ENCODE data around the gene ZNF273. TPM values are rescaled to one million over a fixed set of nuclear protein-coding genes. Genes with fewer than 3 reads are reported as not detected.

Gene ZNF273
- polyA plus RNA-seq, 1 donor from 2014 or later, result 21.7 TPM

DNA sequence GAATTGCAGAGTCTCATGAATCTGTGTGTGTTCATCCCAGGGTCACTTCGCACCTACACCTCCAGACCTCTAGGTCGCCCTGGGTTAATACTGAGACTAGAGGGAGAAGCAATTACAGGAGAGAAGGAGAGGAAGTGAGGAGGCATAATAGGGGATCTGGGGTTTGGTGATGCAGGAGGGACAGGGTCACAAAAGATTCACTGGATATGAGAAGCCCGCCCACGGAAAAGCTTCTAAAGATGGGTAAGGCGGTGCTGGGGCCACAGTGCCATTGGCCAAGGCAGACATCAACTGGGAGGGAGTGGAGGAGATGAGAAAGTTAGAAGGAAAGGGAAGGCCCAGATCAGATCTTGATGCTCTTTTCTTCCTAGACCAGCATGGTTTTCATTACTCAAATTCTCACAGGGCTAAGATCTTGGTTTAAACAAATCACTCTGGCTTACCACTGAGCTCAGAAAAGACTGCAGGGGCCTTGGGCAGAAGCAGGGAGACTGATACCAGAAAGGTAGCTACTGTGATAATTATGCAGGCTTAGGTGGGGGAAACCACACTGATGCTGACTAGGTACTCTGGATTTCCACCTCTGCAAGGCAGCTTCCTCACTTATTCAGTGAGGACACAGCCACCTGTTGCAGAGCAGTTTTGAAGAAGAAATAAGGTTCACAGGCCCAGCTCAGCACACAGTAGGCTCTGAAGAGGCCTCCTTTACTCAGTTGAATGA, 17.4 kb upstream of the ZNF273 start:
- H3K79me2 ChIP-seq (replicated peaks; ENCODE audit: insufficient read depth, low read length), result no peaks in the 10 kb centered on the region
- H3F3A ChIP-seq (ENCODE audit: insufficient read depth, low read length, poor library complexity, severe bottlenecking), result no peaks in the 10 kb centered on the region
- TF ChIP-seq EP300 (conservative IDR thresholded peaks at IDR 0.05; ENCODE audit: poor library complexity, severe bottlenecking) (no peak), RAD21 (conservative IDR thresholded peaks at IDR 0.05) (no peak), EZH2 (IDR thresholded peaks at IDR 0.05; ENCODE audit: borderline replicate concordance, insufficient read depth, low read length, poor library complexity, severe bottlenecking) (no peak), SMC3 (conservative IDR thresholded peaks at IDR 0.05; ENCODE audit: poor library complexity) (no peak), POLR2AphosphoS5 (IDR thresholded peaks at IDR 0.05) (no peak), TAF1 (IDR thresholded peaks at IDR 0.05; ENCODE audit: low read depth) (no peak), MXI1 (conservative IDR thresholded peaks at IDR 0.05; ENCODE audit: poor library complexity, severe bottlenecking) (no peak)
- TF ChIP-seq, protein P1, sequence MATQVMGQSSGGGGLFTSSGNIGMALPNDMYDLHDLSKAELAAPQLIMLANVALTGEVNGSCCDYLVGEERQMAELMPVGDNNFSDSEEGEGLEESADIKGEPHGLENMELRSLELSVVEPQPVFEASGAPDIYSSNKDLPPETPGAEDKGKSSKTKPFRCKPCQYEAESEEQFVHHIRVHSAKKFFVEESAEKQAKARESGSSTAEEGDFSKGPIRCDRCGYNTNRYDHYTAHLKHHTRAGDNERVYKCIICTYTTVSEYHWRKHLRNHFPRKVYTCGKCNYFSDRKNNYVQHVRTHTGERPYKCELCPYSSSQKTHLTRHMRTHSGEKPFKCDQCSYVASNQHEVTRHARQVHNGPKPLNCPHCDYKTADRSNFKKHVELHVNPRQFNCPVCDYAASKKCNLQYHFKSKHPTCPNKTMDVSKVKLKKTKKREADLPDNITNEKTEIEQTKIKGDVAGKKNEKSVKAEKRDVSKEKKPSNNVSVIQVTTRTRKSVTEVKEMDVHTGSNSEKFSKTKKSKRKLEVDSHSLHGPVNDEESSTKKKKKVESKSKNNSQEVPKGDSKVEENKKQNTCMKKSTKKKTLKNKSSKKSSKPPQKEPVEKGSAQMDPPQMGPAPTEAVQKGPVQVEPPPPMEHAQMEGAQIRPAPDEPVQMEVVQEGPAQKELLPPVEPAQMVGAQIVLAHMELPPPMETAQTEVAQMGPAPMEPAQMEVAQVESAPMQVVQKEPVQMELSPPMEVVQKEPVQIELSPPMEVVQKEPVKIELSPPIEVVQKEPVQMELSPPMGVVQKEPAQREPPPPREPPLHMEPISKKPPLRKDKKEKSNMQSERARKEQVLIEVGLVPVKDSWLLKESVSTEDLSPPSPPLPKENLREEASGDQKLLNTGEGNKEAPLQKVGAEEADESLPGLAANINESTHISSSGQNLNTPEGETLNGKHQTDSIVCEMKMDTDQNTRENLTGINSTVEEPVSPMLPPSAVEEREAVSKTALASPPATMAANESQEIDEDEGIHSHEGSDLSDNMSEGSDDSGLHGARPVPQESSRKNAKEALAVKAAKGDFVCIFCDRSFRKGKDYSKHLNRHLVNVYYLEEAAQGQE (IDR thresholded peaks at IDR 0.05; ENCODE audit: borderline replicate concordance), result no peak
- TF ChIP-seq, protein P2, sequence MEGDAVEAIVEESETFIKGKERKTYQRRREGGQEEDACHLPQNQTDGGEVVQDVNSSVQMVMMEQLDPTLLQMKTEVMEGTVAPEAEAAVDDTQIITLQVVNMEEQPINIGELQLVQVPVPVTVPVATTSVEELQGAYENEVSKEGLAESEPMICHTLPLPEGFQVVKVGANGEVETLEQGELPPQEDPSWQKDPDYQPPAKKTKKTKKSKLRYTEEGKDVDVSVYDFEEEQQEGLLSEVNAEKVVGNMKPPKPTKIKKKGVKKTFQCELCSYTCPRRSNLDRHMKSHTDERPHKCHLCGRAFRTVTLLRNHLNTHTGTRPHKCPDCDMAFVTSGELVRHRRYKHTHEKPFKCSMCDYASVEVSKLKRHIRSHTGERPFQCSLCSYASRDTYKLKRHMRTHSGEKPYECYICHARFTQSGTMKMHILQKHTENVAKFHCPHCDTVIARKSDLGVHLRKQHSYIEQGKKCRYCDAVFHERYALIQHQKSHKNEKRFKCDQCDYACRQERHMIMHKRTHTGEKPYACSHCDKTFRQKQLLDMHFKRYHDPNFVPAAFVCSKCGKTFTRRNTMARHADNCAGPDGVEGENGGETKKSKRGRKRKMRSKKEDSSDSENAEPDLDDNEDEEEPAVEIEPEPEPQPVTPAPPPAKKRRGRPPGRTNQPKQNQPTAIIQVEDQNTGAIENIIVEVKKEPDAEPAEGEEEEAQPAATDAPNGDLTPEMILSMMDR (IDR thresholded peaks at IDR 0.05; ENCODE audit: poor library complexity, severe bottlenecking), result no peak
- peaks cover 15% of the 10 kb centered on the region for H3K9me3 ChIP-seq (ENCODE audit: low read length)
- peaks cover 32% of the 10 kb centered on the region for H3K27me3 ChIP-seq (ENCODE audit: insufficient read depth, low read depth, low read length)
- no peak overlapping the region for H3K27ac ChIP-seq (ENCODE audit: low read length)
- no peak overlapping the region for H3K4me2 ChIP-seq (ENCODE audit: low read length)
- no peak overlapping the region for H3K4me3 ChIP-seq (ENCODE audit: low read length)
- no peaks in the 10 kb centered on the region for H3K36me3 ChIP-seq (ENCODE audit: insufficient read depth, low read length)
- no peak overlapping the region for H2AFZ ChIP-seq (ENCODE audit: low read depth, low read length)
- H3K9me2 ChIP-seq (ENCODE audit: insufficient read depth, low read length), result no peaks in the 10 kb centered on the region
- H4K20me1 ChIP-seq (ENCODE audit: insufficient read depth), result no peaks in the 10 kb centered on the region
- H3K9ac ChIP-seq (ENCODE audit: low read length), result no peak overlapping the region

GRCh38 chr7:64886956-64887545, 16.0 kb upstream of the ZNF273 start:
- Histone ChIP-seq H3K9me2 (ENCODE audit: insufficient read depth, low read length) (no peaks in the 10 kb centered on the region), H3K4me2 (ENCODE audit: low read length) (no peak overlapping the region), H4K20me1 (ENCODE audit: insufficient read depth) (no peaks in the 10 kb centered on the region), H2AFZ (ENCODE audit: low read depth, low read length) (no peak overlapping the region), H3F3A (ENCODE audit: insufficient read depth, low read length, poor library complexity, severe bottlenecking) (no peaks in the 10 kb centered on the region), H3K9ac (ENCODE audit: low read length) (no peak overlapping the region), H3K27me3 (ENCODE audit: insufficient read depth, low read depth, low read length) (peaks cover 33% of the 10 kb centered on the region), H3K79me2 (replicated peaks; ENCODE audit: insufficient read depth, low read length) (no peaks in the 10 kb centered on the region), H3K9me3 (ENCODE audit: low read length) (peaks cover 11% of the 10 kb centered on the region), H3K36me3 (ENCODE audit: insufficient read depth, low read length) (no peaks in the 10 kb centered on the region), H3K4me3 (ENCODE audit: low read length) (no peak overlapping the region), H3K27ac (ENCODE audit: low read length) (no peak overlapping the region)
- TF ChIP-seq SMC3 (conservative IDR thresholded peaks at IDR 0.05; ENCODE audit: poor library complexity) (no peak), RAD21 (conservative IDR thresholded peaks at IDR 0.05) (no peak), POLR2AphosphoS5 (IDR thresholded peaks at IDR 0.05) (no peak), MXI1 (conservative IDR thresholded peaks at IDR 0.05; ENCODE audit: poor library complexity, severe bottlenecking) (no peak), EZH2 (IDR thresholded peaks at IDR 0.05; ENCODE audit: borderline replicate concordance, insufficient read depth, low read length, poor library complexity, severe bottlenecking) (no peak), EP300 (conservative IDR thresholded peaks at IDR 0.05; ENCODE audit: poor library complexity, severe bottlenecking) (no peak)
- TF ChIP-seq, protein P1 (IDR thresholded peaks at IDR 0.05; ENCODE audit: borderline replicate concordance), result no peak
